H1 (cell line): ENCODE measurements around the gene CKAP2L.

ENCODE experiments used
- CBX5 ChIP-seq: fragments of 300-800, 300-1000 bp; sonication (generic); IDR thresholded peaks from 2 replicates; pipeline ENCODE4 v1.7.1; 2016; ENCODE audit warnings: antibody characterized with exemption, low read length, low read depth
- CREB1 ChIP-seq: IDR thresholded peaks from 2 replicates; pipeline ENCODE4 v1.6.1; 2012; ENCODE audit warnings: inconsistent platforms
- KDM1A ChIP-seq: fragments of 200-600, 300-600 bp; sonication (generic); IDR thresholded peaks from 2 replicates; pipeline ENCODE4 v1.7.1; 2016; ENCODE audit warnings: mild to moderate bottlenecking, low read length, borderline replicate concordance
- KDM5A ChIP-seq: fragments of 200-600 bp; IDR thresholded peaks from 2 replicates; pipeline ENCODE4 v1.7.1; 2012; ENCODE audit warnings: mild to moderate bottlenecking, low read length, inconsistent platforms, mixed read lengths
- POLR2A ChIP-seq, 2 experiments: IDR thresholded peaks; 1 replicate in 1 of 2; 2 replicates in 1 of 2; pipeline ENCODE4 v1.6.1; 2011; ENCODE audit warnings: low read depth in 2 of 2, low read length in 2 of 2, mild to moderate bottlenecking in 2 of 2; ENCODE audit errors: control extremely low read depth in 1 of 2
- POLR2AphosphoS5 ChIP-seq: IDR thresholded peaks from 2 replicates; pipeline ENCODE4 v1.6.1; 2011; ENCODE audit warnings: low read depth, low read length
- SUZ12 ChIP-seq: fragments of 200-600 bp; sonication (generic); IDR thresholded peaks from 2 replicates; pipeline ENCODE4 v1.6.1; 2012; ENCODE audit warnings: mild to moderate bottlenecking, inconsistent platforms, low read length, moderate library complexity, mixed read lengths
- TAF1 ChIP-seq: IDR thresholded peaks from 2 replicates; pipeline ENCODE4 v1.6.1; 2011; ENCODE audit warnings: mild to moderate bottlenecking, low read depth, low read length
- TF ChIP-seq, protein P1 (sequence below), 3 experiments: IDR thresholded peaks; 1 replicate in 2 of 3; 2 replicates in 1 of 3; pipeline versions ENCODE4 v1.5.1 to v1.6.1; 2011; ENCODE audit warnings: low read length in 3 of 3, mild to moderate bottlenecking in 3 of 3, inconsistent platforms in 2 of 3, low read depth in 1 of 3, moderate library complexity in 1 of 3; ENCODE audit not compliant: insufficient read depth in 1 of 3; ENCODE audit errors: control extremely low read depth in 1 of 3

DNA sequence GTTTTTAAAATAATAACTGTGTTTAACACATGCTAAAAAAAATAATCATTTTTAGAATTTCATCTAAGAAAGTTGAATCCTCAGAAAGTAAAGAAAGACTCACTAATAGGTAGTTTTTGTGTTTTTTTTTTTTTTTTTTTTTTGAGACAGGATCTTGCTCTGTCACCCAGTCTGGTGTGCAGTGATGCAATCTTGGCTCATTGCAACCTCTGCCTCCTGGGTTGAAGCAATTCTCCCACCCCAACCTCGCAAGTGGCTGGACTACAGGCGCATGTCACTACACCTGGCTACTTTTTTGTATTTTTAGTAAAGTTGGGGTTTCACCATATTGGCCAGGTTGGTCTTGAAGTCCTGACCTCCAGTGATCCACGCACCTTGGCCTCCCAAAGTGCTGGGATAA lies 7.1 kb downstream of the CKAP2L start:
- TF ChIP-seq, protein P1, sequence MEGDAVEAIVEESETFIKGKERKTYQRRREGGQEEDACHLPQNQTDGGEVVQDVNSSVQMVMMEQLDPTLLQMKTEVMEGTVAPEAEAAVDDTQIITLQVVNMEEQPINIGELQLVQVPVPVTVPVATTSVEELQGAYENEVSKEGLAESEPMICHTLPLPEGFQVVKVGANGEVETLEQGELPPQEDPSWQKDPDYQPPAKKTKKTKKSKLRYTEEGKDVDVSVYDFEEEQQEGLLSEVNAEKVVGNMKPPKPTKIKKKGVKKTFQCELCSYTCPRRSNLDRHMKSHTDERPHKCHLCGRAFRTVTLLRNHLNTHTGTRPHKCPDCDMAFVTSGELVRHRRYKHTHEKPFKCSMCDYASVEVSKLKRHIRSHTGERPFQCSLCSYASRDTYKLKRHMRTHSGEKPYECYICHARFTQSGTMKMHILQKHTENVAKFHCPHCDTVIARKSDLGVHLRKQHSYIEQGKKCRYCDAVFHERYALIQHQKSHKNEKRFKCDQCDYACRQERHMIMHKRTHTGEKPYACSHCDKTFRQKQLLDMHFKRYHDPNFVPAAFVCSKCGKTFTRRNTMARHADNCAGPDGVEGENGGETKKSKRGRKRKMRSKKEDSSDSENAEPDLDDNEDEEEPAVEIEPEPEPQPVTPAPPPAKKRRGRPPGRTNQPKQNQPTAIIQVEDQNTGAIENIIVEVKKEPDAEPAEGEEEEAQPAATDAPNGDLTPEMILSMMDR (IDR thresholded peaks at IDR 0.05; ENCODE audit: control extremely low read depth in 1 of 3, insufficient read depth in 1 of 3, low read depth in 1 of 3, low read length in 3 of 3), result no peak
- TF ChIP-seq KDM1A (no peak), TAF1 (no peak), POLR2A (IDR thresholded peaks at IDR 0.05; ENCODE audit: control extremely low read depth in 1 of 2, low read depth in 2 of 2, low read length in 2 of 2) (no peak), KDM5A (no peak), CREB1 (no peak), CBX5 (no peak), SUZ12 (no peak), POLR2AphosphoS5 (no peak)
